Liver (tissue), 3 donors: ENCODE data around the gene ZNF318.

Experiments
- JUND ChIP-seq, 2 donors: IDR thresholded peaks; 2 replicates each; pipeline ENCODE4 v1.6.1; 2016; ENCODE audit warnings: antibody characterized with exemption in 2 of 2
- YY1 ChIP-seq: IDR thresholded peaks from 2 replicates; pipeline ENCODE4 v1.6.1; 2016; ENCODE audit warnings: antibody characterized with exemption, mild to moderate bottlenecking
- TF ChIP-seq, protein P1 (sequence below): fragments of 150-350 bp; IDR thresholded peaks from 2 replicates; pipeline ENCODE4 v1.5.1; 2017; ENCODE audit warnings: improper control_type of control experiment, low read depth, low read length; ENCODE audit not compliant: missing input control
- TF ChIP-seq, protein P2 (sequence below): IDR thresholded peaks from 2 replicates; pipeline ENCODE4 v1.6.1; 2016; ENCODE audit warnings: antibody characterized with exemption, mild to moderate bottlenecking
- donor health status: healthy.
- donor health status: healthy.

DNA sequence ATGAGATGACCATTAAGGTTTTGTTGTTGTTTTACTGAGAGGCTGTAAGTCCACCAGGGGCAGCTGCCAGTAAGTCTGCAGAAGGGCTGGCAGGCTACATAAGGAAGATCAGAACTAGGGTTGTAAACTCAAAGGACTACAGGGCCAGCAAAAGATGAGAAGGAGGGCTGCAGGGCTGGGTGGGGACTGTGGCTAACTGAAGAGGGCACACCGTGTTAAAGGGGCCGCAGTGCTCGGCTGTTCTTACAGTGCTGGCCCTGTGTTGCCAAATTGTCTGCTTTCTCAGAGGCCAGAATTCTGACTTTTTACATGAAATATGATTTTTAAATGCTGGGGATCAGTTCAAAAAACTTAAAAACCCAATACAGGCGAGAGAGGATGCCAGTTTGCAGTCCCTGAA lies 25.5 kb upstream of the ZNF318 start:
- TF ChIP-seq, protein P1, sequence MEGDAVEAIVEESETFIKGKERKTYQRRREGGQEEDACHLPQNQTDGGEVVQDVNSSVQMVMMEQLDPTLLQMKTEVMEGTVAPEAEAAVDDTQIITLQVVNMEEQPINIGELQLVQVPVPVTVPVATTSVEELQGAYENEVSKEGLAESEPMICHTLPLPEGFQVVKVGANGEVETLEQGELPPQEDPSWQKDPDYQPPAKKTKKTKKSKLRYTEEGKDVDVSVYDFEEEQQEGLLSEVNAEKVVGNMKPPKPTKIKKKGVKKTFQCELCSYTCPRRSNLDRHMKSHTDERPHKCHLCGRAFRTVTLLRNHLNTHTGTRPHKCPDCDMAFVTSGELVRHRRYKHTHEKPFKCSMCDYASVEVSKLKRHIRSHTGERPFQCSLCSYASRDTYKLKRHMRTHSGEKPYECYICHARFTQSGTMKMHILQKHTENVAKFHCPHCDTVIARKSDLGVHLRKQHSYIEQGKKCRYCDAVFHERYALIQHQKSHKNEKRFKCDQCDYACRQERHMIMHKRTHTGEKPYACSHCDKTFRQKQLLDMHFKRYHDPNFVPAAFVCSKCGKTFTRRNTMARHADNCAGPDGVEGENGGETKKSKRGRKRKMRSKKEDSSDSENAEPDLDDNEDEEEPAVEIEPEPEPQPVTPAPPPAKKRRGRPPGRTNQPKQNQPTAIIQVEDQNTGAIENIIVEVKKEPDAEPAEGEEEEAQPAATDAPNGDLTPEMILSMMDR = no peak
- TF ChIP-seq JUND (IDR thresholded peaks at IDR 0.05) (no peak), YY1 (no peak)
- TF ChIP-seq, protein P2, sequence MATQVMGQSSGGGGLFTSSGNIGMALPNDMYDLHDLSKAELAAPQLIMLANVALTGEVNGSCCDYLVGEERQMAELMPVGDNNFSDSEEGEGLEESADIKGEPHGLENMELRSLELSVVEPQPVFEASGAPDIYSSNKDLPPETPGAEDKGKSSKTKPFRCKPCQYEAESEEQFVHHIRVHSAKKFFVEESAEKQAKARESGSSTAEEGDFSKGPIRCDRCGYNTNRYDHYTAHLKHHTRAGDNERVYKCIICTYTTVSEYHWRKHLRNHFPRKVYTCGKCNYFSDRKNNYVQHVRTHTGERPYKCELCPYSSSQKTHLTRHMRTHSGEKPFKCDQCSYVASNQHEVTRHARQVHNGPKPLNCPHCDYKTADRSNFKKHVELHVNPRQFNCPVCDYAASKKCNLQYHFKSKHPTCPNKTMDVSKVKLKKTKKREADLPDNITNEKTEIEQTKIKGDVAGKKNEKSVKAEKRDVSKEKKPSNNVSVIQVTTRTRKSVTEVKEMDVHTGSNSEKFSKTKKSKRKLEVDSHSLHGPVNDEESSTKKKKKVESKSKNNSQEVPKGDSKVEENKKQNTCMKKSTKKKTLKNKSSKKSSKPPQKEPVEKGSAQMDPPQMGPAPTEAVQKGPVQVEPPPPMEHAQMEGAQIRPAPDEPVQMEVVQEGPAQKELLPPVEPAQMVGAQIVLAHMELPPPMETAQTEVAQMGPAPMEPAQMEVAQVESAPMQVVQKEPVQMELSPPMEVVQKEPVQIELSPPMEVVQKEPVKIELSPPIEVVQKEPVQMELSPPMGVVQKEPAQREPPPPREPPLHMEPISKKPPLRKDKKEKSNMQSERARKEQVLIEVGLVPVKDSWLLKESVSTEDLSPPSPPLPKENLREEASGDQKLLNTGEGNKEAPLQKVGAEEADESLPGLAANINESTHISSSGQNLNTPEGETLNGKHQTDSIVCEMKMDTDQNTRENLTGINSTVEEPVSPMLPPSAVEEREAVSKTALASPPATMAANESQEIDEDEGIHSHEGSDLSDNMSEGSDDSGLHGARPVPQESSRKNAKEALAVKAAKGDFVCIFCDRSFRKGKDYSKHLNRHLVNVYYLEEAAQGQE = no peak
